H1 (cell line): ENCODE measurements around the gene RAET1E.

Experiments
- CTCF ChIP-seq, 3 experiments: IDR thresholded peaks; 1 replicate in 2 of 3; 2 replicates in 1 of 3; pipeline versions ENCODE4 v1.5.1 to v1.6.1; 2011; ENCODE audit warnings: low read length in 3 of 3, mild to moderate bottlenecking in 3 of 3, inconsistent platforms in 2 of 3, low read depth in 1 of 3, moderate library complexity in 1 of 3; ENCODE audit not compliant: insufficient read depth in 1 of 3; ENCODE audit errors: control extremely low read depth in 1 of 3
- EP300 ChIP-seq, 2 experiments: IDR thresholded peaks; 1 replicate in 1 of 2; 2 replicates in 1 of 2; pipeline ENCODE4 v1.6.1; 2011 to 2012; ENCODE audit warnings: low read depth in 2 of 2, low read length in 2 of 2, mild to moderate bottlenecking in 2 of 2, borderline replicate concordance in 1 of 2, inconsistent platforms in 1 of 2, moderate library complexity in 1 of 2
- JUN ChIP-seq: IDR thresholded peaks from 2 replicates; pipeline ENCODE4 v1.6.1; 2011; ENCODE audit warnings: low read depth, mild to moderate bottlenecking, improper control_type of control experiment, low read length
- KDM1A ChIP-seq: fragments of 200-600, 300-600 bp; sonication (generic); IDR thresholded peaks from 2 replicates; pipeline ENCODE4 v1.7.1; 2016; ENCODE audit warnings: mild to moderate bottlenecking, low read length, borderline replicate concordance
- POLR2A ChIP-seq, 2 experiments: IDR thresholded peaks; 1 replicate in 1 of 2; 2 replicates in 1 of 2; pipeline ENCODE4 v1.6.1; 2011; ENCODE audit warnings: low read depth in 2 of 2, low read length in 2 of 2, mild to moderate bottlenecking in 2 of 2; ENCODE audit errors: control extremely low read depth in 1 of 2
- POLR2AphosphoS5 ChIP-seq: IDR thresholded peaks from 2 replicates; pipeline ENCODE4 v1.6.1; 2011; ENCODE audit warnings: low read depth, low read length
- SAP30 ChIP-seq: fragments of 300-600 bp; sonication (generic); IDR thresholded peaks from 2 replicates; pipeline ENCODE4 v1.7.1; 2012; ENCODE audit warnings: low read length, moderate library complexity, mild to moderate bottlenecking, inconsistent platforms; ENCODE audit not compliant: insufficient read depth, insufficient replicate concordance
- SP1 ChIP-seq: IDR thresholded peaks from 2 replicates; pipeline ENCODE4 v1.6.1; 2011; ENCODE audit warnings: low read depth, low read length
- TBP ChIP-seq: IDR thresholded peaks from 2 replicates; pipeline ENCODE4 v1.6.1; 2011; ENCODE audit warnings: low read depth, low read length, improper control_type of control experiment

GRCh38 chr6:149890629-149891045 lies 7.3 kb downstream of the RAET1E start:
- no peak for TF ChIP-seq POLR2AphosphoS5
- TF ChIP-seq CTCF (IDR thresholded peaks at IDR 0.05; ENCODE audit: control extremely low read depth in 1 of 3, insufficient read depth in 1 of 3, low read depth in 1 of 3, low read length in 3 of 3): no peak
- no peak for TF ChIP-seq TBP
- TF ChIP-seq POLR2A (IDR thresholded peaks at IDR 0.05; ENCODE audit: control extremely low read depth in 1 of 2, low read depth in 2 of 2, low read length in 2 of 2): no peak
- no peak for TF ChIP-seq SAP30
- no peak for TF ChIP-seq KDM1A
- TF ChIP-seq SP1: no peak
- TF ChIP-seq EP300 (IDR thresholded peaks at IDR 0.05; ENCODE audit: borderline replicate concordance in 1 of 2, low read depth in 2 of 2, low read length in 2 of 2): no peak
- no peak for TF ChIP-seq JUN
